Activated CD4-positive, alpha-beta T cell treated with anti-CD3 and anti-CD28 coated beads, Interleukin-2, amount 10 ng/mL, durations not matched to agents 24 days and 14 days (primary cell): Measurements from ENCODE around the gene SPTBN4. TPM values are rescaled to one million over a fixed set of nuclear protein-coding genes. Genes with fewer than 3 reads are reported as not detected.
A peak's percentile ranks its signal among the peaks of the same experiment; 100 is the strongest.
"Not testable (repeated sequence)": the region's sequence is repeated elsewhere in the genome, so short reads cannot be mapped to it uniquely, and the experiment has no call there.

Experiments
- DNase-seq: peaks from one replicate; pipeline ENCODE4 v3.0.0; 2022
- H3K27ac Mint-ChIP-seq: one replicate; pipeline ENCODE4 v1.8.0; 2022; ENCODE audit warnings: mild to moderate bottlenecking, mixed read lengths
- H3K27me3 Mint-ChIP-seq: one replicate; pipeline ENCODE4 v1.8.0; 2022; ENCODE audit warnings: mixed read lengths
- H3K36me3 Mint-ChIP-seq: one replicate; pipeline ENCODE4 v1.8.0; 2022; ENCODE audit warnings: low read depth, mild to moderate bottlenecking, mixed read lengths
- H3K4me1 Mint-ChIP-seq: one replicate; pipeline ENCODE4 v1.8.0; 2021; ENCODE audit warnings: mixed read lengths
- H3K4me3 Mint-ChIP-seq: one replicate; pipeline ENCODE4 v1.8.0; 2022; ENCODE audit warnings: mild to moderate bottlenecking, moderate library complexity, mixed read lengths
- H3K9me3 Mint-ChIP-seq: one replicate; pipeline ENCODE4 v1.8.0; 2021; ENCODE audit warnings: mixed read lengths
- intact Hi-C: fragments of 100-400 bp; cut with micrococcal nuclease; formaldehyde crosslinking; loops from one replicate; pipeline ENCODE4 v1.15.1; 2023
- total RNA-seq: library from RNA; stranded (reverse); gene quantifications from 2 replicates; pipeline ENCODE4 v1.2.3, GENCODE V29; 2022

Gene SPTBN4
- total RNA-seq, 1 donor from 2014 or later: 0.51 TPM

GRCh38 chr19:40444825-40445312 lies 21.9 kb upstream of the SPTBN4 start:
- no peak for DNase-seq
- Mint-ChIP-seq H3K9me3 (no peaks in the 10 kb centered on the region), H3K4me1 (peaks cover 14% of the 10 kb centered on the region), H3K27ac (peak overlapping the region; percentile 96), H3K4me3 (peak overlapping the region; percentile 98), H3K36me3 (peaks cover 14% of the 10 kb centered on the region), H3K27me3 (no peaks in the 10 kb centered on the region)
- intact Hi-C loops: loop anchor here (1.0 to 5.0 kb wide), 5 partner anchors 20 to 473 kb away; partner anchors contain the start of genes ACTMAP, AKT2, BLVRB and PSMC4

- Mint-ChIP-seq H3K27me3 (no peaks in the 10 kb centered on the region), H3K4me3 (peak overlapping the region; percentile 49), H3K27ac (no peak overlapping the region), H3K9me3 (no peaks in the 10 kb centered on the region), H3K36me3 (peaks cover 12% of the 10 kb centered on the region), H3K4me1 (peaks cover 14% of the 10 kb centered on the region)
- intact Hi-C loops: no loop called here
- no peak for DNase-seq
Measured at GRCh38 chr19:40445780-40446262, 21.0 kb upstream of the SPTBN4 start.

GRCh38 chr19:40446263-40446784 lies 20.5 kb upstream of the SPTBN4 start:
- Mint-ChIP-seq H3K4me1 (peaks cover 14% of the 10 kb centered on the region), H3K27ac (no peak overlapping the region), H3K36me3 (peaks cover 7% of the 10 kb centered on the region), H3K27me3 (no peaks in the 10 kb centered on the region), H3K4me3 (peak overlapping the region; percentile 64), H3K9me3 (no peaks in the 10 kb centered on the region)
- intact Hi-C loops: no loop called here
- DNase-seq: no peak

GRCh38 chr19:40449506-40449905 lies 17.3 kb upstream of the SPTBN4 start:
- Mint-ChIP-seq H3K36me3 (peaks cover 2% of the 10 kb centered on the region), H3K27me3 (no peaks in the 10 kb centered on the region), H3K4me3 (no peak overlapping the region), H3K9me3 (no peaks in the 10 kb centered on the region), H3K27ac (no peak overlapping the region), H3K4me1 (no peaks in the 10 kb centered on the region)
- no peak for DNase-seq
- intact Hi-C loops: no loop called here

- intact Hi-C loops: no loop called here
Measured at GRCh38 chr19:40450664-40451063, 16.1 kb upstream of the SPTBN4 start.

GRCh38 chr19:40452016-40452415 lies 14.8 kb upstream of the SPTBN4 start:
- Mint-ChIP-seq H3K4me1 (no peaks in the 10 kb centered on the region), H3K27me3 (no peaks in the 10 kb centered on the region), H3K4me3 (no peak overlapping the region), H3K9me3 (no peaks in the 10 kb centered on the region), H3K27ac (peak overlapping the region; percentile 38), H3K36me3 (peaks cover 2% of the 10 kb centered on the region)
- DNase-seq: no peak
- intact Hi-C loops: no loop called here

More at GRCh38 chr19:40450664-40451063, 16.1 kb upstream of the SPTBN4 start:
- H3K27ac Mint-ChIP-seq: no peak overlapping the region
- no peak for DNase-seq
- peaks cover 2% of the 10 kb centered on the region for H3K36me3 Mint-ChIP-seq
- H3K27me3 Mint-ChIP-seq: no peaks in the 10 kb centered on the region
- no peaks in the 10 kb centered on the region for H3K4me1 Mint-ChIP-seq
- H3K4me3 Mint-ChIP-seq: no peak overlapping the region
- H3K9me3 Mint-ChIP-seq: no peaks in the 10 kb centered on the region

GRCh38 chr19:40453151-40453735 lies 13.6 kb upstream of the SPTBN4 start:
- Mint-ChIP-seq H3K27me3 (no peaks in the 10 kb centered on the region), H3K4me1 (no peaks in the 10 kb centered on the region)
- intact Hi-C loops: no loop called here

GRCh38 chr19:40453943-40454342 lies 12.9 kb upstream of the SPTBN4 start:
- DNase-seq, H3K27me3 Mint-ChIP-seq, intact Hi-C loops, H3K4me3 Mint-ChIP-seq, H3K36me3 Mint-ChIP-seq, H3K4me1 Mint-ChIP-seq, H3K27ac Mint-ChIP-seq, H3K9me3 Mint-ChIP-seq: not testable (repeated sequence)

More at GRCh38 chr19:40453151-40453735, 13.6 kb upstream of the SPTBN4 start:
- DNase-seq: no peak
- no peak overlapping the region for H3K4me3 Mint-ChIP-seq
- H3K36me3 Mint-ChIP-seq: peaks cover 2% of the 10 kb centered on the region
- H3K9me3 Mint-ChIP-seq: no peaks in the 10 kb centered on the region
- no peak overlapping the region for H3K27ac Mint-ChIP-seq

GRCh38 chr19:40457048-40457447 lies 9.8 kb upstream of the SPTBN4 start:
- no peak overlapping the region for H3K4me3 Mint-ChIP-seq
- no peaks in the 10 kb centered on the region for H3K9me3 Mint-ChIP-seq

GRCh38 chr19:40457953-40458596 lies 8.7 kb upstream of the SPTBN4 start:
- no peaks in the 10 kb centered on the region for H3K27me3 Mint-ChIP-seq
- H3K9me3 Mint-ChIP-seq: no peaks in the 10 kb centered on the region
- H3K4me1 Mint-ChIP-seq: peaks cover 2% of the 10 kb centered on the region
- intact Hi-C loops: no loop called here
- H3K27ac Mint-ChIP-seq: no peak overlapping the region
- no peak overlapping the region for H3K4me3 Mint-ChIP-seq
- no peak for DNase-seq
- no peaks in the 10 kb centered on the region for H3K36me3 Mint-ChIP-seq

More at GRCh38 chr19:40457048-40457447, 9.8 kb upstream of the SPTBN4 start:
- Mint-ChIP-seq H3K36me3 (no peaks in the 10 kb centered on the region), H3K4me1 (no peaks in the 10 kb centered on the region), H3K27me3 (no peaks in the 10 kb centered on the region), H3K27ac (no peak overlapping the region)
- no peak for DNase-seq
- intact Hi-C loops: no loop called here

GRCh38 chr19:40458597-40458974 lies 8.2 kb upstream of the SPTBN4 start:
- Mint-ChIP-seq H3K4me3 (no peak overlapping the region), H3K27ac (no peak overlapping the region), H3K36me3 (no peaks in the 10 kb centered on the region), H3K4me1 (peaks cover 4% of the 10 kb centered on the region), H3K9me3 (no peaks in the 10 kb centered on the region), H3K27me3 (no peaks in the 10 kb centered on the region)
- DNase-seq: no peak
- intact Hi-C loops: no loop called here

- intact Hi-C loops: no loop called here
- H3K9me3 Mint-ChIP-seq: no peaks in the 10 kb centered on the region
- H3K4me3 Mint-ChIP-seq: no peak overlapping the region
- DNase-seq: no peak
- H3K27me3 Mint-ChIP-seq: no peaks in the 10 kb centered on the region
- H3K36me3 Mint-ChIP-seq: no peaks in the 10 kb centered on the region
- H3K4me1 Mint-ChIP-seq: peaks cover 11% of the 10 kb centered on the region
- H3K27ac Mint-ChIP-seq: no peak overlapping the region
Measured at GRCh38 chr19:40460185-40460584, 6.6 kb upstream of the SPTBN4 start.

GRCh38 chr19:40461669-40462221 lies 5.1 kb upstream of the SPTBN4 start:
- intact Hi-C loops: no loop called here
- H3K27ac Mint-ChIP-seq: no peak overlapping the region
- peaks cover 6% of the 10 kb centered on the region for H3K27me3 Mint-ChIP-seq
- no peak overlapping the region for H3K4me3 Mint-ChIP-seq
- DNase-seq: no peak
- peaks cover 2% of the 10 kb centered on the region for H3K36me3 Mint-ChIP-seq
- peaks cover 24% of the 10 kb centered on the region for H3K4me1 Mint-ChIP-seq
- H3K9me3 Mint-ChIP-seq: no peaks in the 10 kb centered on the region

GRCh38 chr19:40463587-40464037 lies 3.2 kb upstream of the SPTBN4 start:
- Mint-ChIP-seq H3K4me1 (peaks cover 24% of the 10 kb centered on the region), H3K27me3 (peaks cover 18% of the 10 kb centered on the region)
- intact Hi-C loops: loop anchor here (2.0 kb wide), 1 partner anchor 141 kb away; no protein-coding TSS in a partner anchor
- H3K36me3 Mint-ChIP-seq, H3K4me3 Mint-ChIP-seq, H3K27ac Mint-ChIP-seq, H3K9me3 Mint-ChIP-seq, DNase-seq: not testable (repeated sequence)
